Calu3 (cell line): ENCODE data around the gene DOCK1. TPM values are rescaled to one million over a fixed set of nuclear protein-coding genes. Genes with fewer than 3 reads are reported as not detected.

Experiments
- BruUV-seq: library from RNA; stranded (reverse); fragments of 400-500 nt; replicated peaks from 2 replicates; lab custom pipeline; 2021; lab: Mats Ljungman, UMichigan
- CTCF ChIA-PET: fragments of 300-600 bp; sonication (Branson Sonifier 250); formaldehyde crosslinking; loops from one replicate; lab custom pipeline; 2022; ENCODE audit warnings: antibody characterized with exemption; lab: Charles Lee
- DNase-seq: peaks from one replicate; pipeline ENCODE4 v3.0.0; 2022
- H3K27ac Mint-ChIP-seq: one replicate; pipeline ENCODE4 v1.8.0; 2022; ENCODE audit warnings: mixed read lengths; ENCODE audit not compliant: unreplicated experiment
- H3K27me3 Mint-ChIP-seq: one replicate; pipeline ENCODE4 v1.8.0; 2022; ENCODE audit warnings: mixed read lengths; ENCODE audit not compliant: unreplicated experiment
- H3K36me3 Mint-ChIP-seq: one replicate; pipeline ENCODE4 v1.8.0; 2022; ENCODE audit warnings: mild to moderate bottlenecking, moderate library complexity, mixed read lengths; ENCODE audit not compliant: insufficient read depth, unreplicated experiment
- H3K4me1 Mint-ChIP-seq: one replicate; pipeline ENCODE4 v1.8.0; 2022; ENCODE audit warnings: mild to moderate bottlenecking, low read depth, mixed read lengths; ENCODE audit not compliant: unreplicated experiment
- H3K4me3 Mint-ChIP-seq: one replicate; pipeline ENCODE4 v1.8.0; 2022; ENCODE audit warnings: mild to moderate bottlenecking, low read depth, moderate library complexity, mixed read lengths; ENCODE audit not compliant: unreplicated experiment
- H3K9me3 Mint-ChIP-seq: one replicate; pipeline ENCODE4 v1.8.0; 2022; ENCODE audit warnings: low read depth, mixed read lengths; ENCODE audit not compliant: unreplicated experiment
- intact Hi-C: fragments of 100-400 bp; cut with micrococcal nuclease; formaldehyde crosslinking; loops from one replicate; pipeline ENCODE4 v1.10.0; 2022; ENCODE audit not compliant: unreplicated experiment
- total RNA-seq: library from RNA; stranded (reverse); gene quantifications from 2 replicates; pipeline ENCODE4 v1.2.3, GENCODE V29; 2022
- TF ChIP-seq, protein P1 (sequence below): fragments of 200-600 bp; IDR thresholded peaks from one replicate; pipeline ENCODE4 v1.8.0; 2022; ENCODE audit warnings: antibody characterized with exemption; ENCODE audit not compliant: unreplicated experiment

DOCK1 gene
- total RNA-seq, 1 experiment from 2014 or later = 34.2 TPM

DNA sequence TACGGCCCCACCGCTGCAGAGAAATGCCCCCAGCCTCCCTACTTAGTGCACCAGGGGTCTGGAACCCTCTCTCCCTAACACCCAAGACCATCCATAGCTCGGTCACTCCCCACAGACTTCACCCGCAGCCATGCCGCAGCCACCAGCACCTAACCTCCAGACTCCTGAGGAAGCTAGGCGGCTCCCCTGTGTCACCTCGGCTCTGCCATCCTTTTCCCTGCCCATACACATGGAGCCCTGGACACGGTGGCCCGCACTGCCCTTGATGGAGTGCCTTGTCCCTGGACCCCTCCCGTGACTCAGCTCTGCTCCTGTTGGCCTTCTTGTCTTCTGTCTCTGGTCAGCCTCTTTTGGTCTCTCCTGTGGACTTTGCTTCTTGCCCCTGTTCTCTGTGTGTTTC is 183.7 kb downstream of the DOCK1 start:
- intact Hi-C loops = no loop called here
- no TSS peak for BruUV-seq
- no peaks in the 10 kb centered on the region for H3K27me3 Mint-ChIP-seq
- DNase-seq = no peak
- H3K4me1 Mint-ChIP-seq = no peaks in the 10 kb centered on the region
- no peak overlapping the region for H3K27ac Mint-ChIP-seq
- no peaks in the 10 kb centered on the region for H3K9me3 Mint-ChIP-seq
- no peak overlapping the region for H3K4me3 Mint-ChIP-seq
- H3K36me3 Mint-ChIP-seq = peaks cover 5% of the 10 kb centered on the region
- TF ChIP-seq, protein P1, sequence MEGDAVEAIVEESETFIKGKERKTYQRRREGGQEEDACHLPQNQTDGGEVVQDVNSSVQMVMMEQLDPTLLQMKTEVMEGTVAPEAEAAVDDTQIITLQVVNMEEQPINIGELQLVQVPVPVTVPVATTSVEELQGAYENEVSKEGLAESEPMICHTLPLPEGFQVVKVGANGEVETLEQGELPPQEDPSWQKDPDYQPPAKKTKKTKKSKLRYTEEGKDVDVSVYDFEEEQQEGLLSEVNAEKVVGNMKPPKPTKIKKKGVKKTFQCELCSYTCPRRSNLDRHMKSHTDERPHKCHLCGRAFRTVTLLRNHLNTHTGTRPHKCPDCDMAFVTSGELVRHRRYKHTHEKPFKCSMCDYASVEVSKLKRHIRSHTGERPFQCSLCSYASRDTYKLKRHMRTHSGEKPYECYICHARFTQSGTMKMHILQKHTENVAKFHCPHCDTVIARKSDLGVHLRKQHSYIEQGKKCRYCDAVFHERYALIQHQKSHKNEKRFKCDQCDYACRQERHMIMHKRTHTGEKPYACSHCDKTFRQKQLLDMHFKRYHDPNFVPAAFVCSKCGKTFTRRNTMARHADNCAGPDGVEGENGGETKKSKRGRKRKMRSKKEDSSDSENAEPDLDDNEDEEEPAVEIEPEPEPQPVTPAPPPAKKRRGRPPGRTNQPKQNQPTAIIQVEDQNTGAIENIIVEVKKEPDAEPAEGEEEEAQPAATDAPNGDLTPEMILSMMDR = no peak
- CTCF ChIA-PET = no interaction called here

DNA sequence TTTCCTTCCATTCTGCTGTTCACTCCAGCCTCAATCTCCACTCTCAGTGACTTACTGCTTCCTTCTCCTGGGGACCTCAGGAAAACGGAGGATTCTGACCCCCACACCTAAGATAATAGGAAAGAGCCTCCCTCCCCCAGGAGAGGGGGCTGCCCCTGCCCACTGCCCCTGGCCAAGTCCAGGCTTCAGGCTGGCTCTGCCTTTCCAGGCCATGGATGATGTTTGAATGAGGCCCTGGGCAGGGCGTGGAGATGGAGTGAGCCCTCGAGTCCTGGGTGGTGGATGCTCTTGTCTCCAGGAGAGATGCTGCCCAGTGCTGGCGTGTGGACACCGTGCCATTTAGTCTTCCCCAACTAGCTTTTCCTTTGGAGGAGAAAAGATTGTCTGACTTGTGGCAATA is 184.2 kb downstream of the DOCK1 start:
- no peak for DNase-seq
- Mint-ChIP-seq H3K9me3 (no peaks in the 10 kb centered on the region), H3K4me1 (no peaks in the 10 kb centered on the region), H3K27ac (no peak overlapping the region), H3K27me3 (no peaks in the 10 kb centered on the region), H3K36me3 (peaks cover 5% of the 10 kb centered on the region), H3K4me3 (no peak overlapping the region)
- TF ChIP-seq, protein P1 = no peak
- intact Hi-C loops = no loop called here
- CTCF ChIA-PET = interaction anchor here (0.7 kb wide), 1 partner anchor 251 kb away, joined by 3 read pairs; no protein-coding TSS in a partner anchor
- no TSS peak for BruUV-seq

DNA sequence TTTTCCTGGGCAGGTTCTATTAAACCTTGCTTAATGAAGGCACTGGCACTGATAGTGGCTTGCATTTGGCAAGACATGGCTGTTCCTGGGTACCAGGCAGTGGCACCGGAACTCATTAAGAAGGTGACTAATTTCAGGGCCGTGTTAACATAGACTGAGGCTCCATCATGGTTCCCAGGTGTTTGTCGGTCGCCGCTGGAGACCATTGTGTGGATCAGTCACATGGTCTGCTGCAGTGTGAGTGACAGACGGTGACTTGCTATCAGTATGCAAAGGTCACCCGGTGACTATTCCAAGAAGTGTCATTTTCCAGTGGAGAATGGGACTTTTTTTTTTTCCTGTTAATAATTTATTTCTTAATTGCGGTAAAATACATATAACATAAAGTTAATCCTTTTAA is 184.9 kb downstream of the DOCK1 start:
- Mint-ChIP-seq H3K4me3 (no peak overlapping the region), H3K9me3 (no peaks in the 10 kb centered on the region), H3K27me3 (no peaks in the 10 kb centered on the region), H3K4me1 (no peaks in the 10 kb centered on the region), H3K27ac (no peak overlapping the region), H3K36me3 (peaks cover 5% of the 10 kb centered on the region)
- CTCF ChIA-PET = interaction anchor here (0.7 kb wide), 1 partner anchor 251 kb away, joined by 3 read pairs; no protein-coding TSS in a partner anchor
- intact Hi-C loops = no loop called here
- no TSS peak for BruUV-seq
- DNase-seq = peak; percentile 10
- TF ChIP-seq, protein P1 = no peak

DNA sequence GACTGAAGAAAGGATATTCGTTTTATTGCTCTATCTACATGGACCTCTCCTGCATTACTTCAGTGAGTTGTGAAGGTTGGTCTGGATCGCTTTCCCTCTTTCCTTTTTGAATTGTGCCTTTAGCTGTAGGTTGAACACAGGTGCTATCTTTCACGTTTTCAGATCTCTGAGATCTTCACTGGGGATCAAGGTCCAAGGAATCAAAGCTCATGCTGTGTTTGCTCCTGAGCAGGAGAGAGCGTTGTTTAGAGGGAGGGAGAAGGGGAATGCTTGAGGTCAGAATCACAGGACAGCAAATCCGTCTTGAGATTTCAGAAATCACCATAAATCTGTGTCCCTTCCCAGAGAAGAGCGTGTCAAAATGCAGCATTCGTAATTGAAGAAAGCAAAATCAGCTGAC is 186.1 kb downstream of the DOCK1 start:
- no peak for DNase-seq

More for the DNA sequence above, 186.1 kb downstream of the DOCK1 start:
- Mint-ChIP-seq H3K4me1 (no peaks in the 10 kb centered on the region), H3K27ac (no peak overlapping the region), H3K27me3 (no peaks in the 10 kb centered on the region), H3K9me3 (no peaks in the 10 kb centered on the region), H3K36me3 (peaks cover 5% of the 10 kb centered on the region), H3K4me3 (no peak overlapping the region)
- TF ChIP-seq, protein P1 = no peak
- intact Hi-C loops = no loop called here
- no TSS peak for BruUV-seq
- CTCF ChIA-PET = no interaction called here
